ENCODE results near the gene SERPINA1. TPM values are rescaled to one million over a fixed set of nuclear protein-coding genes. Genes with fewer than 3 reads are reported as not detected.

The SERPINA1 gene
- total and polyA plus RNA-seq, 8 donors, result 10.5 to 1,332 (median 80.3) TPM

- Histone ChIP-seq H3K27me3 (peaks cover 0 to 8% (median 0%) of the 10 kb centered on the region in 3 donors), H3K27ac (no peak overlapping the region), H3K4me1 (no peaks in the 10 kb centered on the region), H3K4me3 (no peak overlapping the region), H3K9me3 (no peaks in the 10 kb centered on the region), H3K36me3 (no peaks in the 10 kb centered on the region)
- intact Hi-C loops (cut with DNase I; ENCODE audit: low total_unique reads), result no loop called here
- DNase-seq, result no peak
- WGBS, 5 donors, result 61 to 81% (median 71%) methylated on average over 3 to 5 of the region's 5 CpGs
- no peak for TF ChIP-seq CTCF (IDR thresholded peaks at IDR 0.05)
- no peak for TF ChIP-seq POLR2A (IDR thresholded peaks at IDR 0.05)
- no peak for TF ChIP-seq POLR2AphosphoS5 (IDR thresholded peaks at IDR 0.05)
- no peak for TF ChIP-seq EP300 (IDR thresholded peaks at IDR 0.05)
Measured at GRCh38 chr14:94364964-94365363, 23.4 kb downstream of the SERPINA1 start.

DNA sequence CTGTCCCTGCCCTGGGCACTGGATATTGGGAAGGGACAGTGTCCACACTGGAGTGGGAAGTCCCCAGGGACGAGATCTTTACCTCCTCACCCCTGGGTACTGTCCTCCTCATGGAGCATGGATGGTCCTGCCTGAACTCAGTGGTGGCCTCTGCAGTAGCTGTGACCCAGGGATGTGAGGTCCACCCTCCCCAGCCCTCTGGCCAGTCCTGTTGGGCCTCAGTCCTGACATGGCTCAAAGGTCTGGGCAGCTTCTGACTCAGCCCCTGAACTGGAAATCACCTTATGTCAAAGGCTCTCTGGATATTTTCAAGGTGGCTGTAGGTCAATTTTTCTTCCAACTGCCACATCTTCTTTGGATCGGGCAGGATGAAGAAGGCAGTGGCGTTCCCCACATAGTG lies 24.4 kb downstream of the SERPINA1 start:
- DNase-seq, result no peak
- H3K4me1 ChIP-seq, result no peaks in the 10 kb centered on the region
- TF ChIP-seq EP300 (IDR thresholded peaks at IDR 0.05) (no peak), POLR2A (IDR thresholded peaks at IDR 0.05) (no peak), POLR2AphosphoS5 (IDR thresholded peaks at IDR 0.05) (no peak), CTCF (IDR thresholded peaks at IDR 0.05) (no peak)
- H3K36me3 ChIP-seq, result no peaks in the 10 kb centered on the region
- H3K27ac ChIP-seq, result no peak overlapping the region
- H3K9me3 ChIP-seq, result no peaks in the 10 kb centered on the region
- intact Hi-C loops (cut with DNase I; ENCODE audit: low total_unique reads), result no loop called here
- no peak overlapping the region for H3K4me3 ChIP-seq
- WGBS, 5 donors, result 78 to 93% (median 90%) methylated on average over 3 of the region's 3 CpGs
- H3K27me3 ChIP-seq, result peaks cover 0 to 8% (median 0%) of the 10 kb centered on the region in 3 donors

- no peak for DNase-seq
- H3K27ac ChIP-seq, result no peak overlapping the region
- TF ChIP-seq CTCF (IDR thresholded peaks at IDR 0.05) (no peak), POLR2A (IDR thresholded peaks at IDR 0.05) (no peak), POLR2AphosphoS5 (IDR thresholded peaks at IDR 0.05) (no peak), EP300 (IDR thresholded peaks at IDR 0.05) (no peak)
- H3K4me1 ChIP-seq, result no peaks in the 10 kb centered on the region
- H3K27me3 ChIP-seq, result peaks cover 0 to 8% (median 0%) of the 10 kb centered on the region in 3 donors
- intact Hi-C loops (cut with DNase I; ENCODE audit: low total_unique reads), result no loop called here
- WGBS, 5 donors, result 65 to 73% (median 67%) methylated on average over 8 to 12 of the region's 12 CpGs
- no peak overlapping the region for H3K4me3 ChIP-seq
- no peaks in the 10 kb centered on the region for H3K36me3 ChIP-seq
- H3K9me3 ChIP-seq, result no peaks in the 10 kb centered on the region
Measured at GRCh38 chr14:94363151-94363624, 25.2 kb downstream of the SERPINA1 start.

DNA sequence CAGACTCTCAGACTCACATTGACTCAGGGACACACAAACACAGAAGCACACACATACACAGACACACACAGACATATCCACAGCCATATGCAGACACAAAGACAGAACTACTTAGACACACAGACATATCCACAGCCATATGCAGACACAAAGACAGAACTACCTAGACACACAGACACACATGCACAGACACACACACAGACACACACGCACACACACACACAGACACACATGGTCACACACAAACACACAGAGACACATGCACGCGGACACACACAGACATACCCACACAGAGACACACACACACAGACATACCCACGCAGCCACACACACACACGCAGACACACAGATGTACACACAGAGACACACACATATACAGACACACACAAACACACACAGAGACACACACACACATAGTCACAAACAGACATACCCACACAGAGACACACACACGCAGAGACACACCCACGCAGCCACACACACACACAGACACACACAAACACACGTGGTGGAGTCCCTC lies 25.7 kb downstream of the SERPINA1 start:
- H3K4me3 ChIP-seq, result no peak overlapping the region
- 66 to 79% (median 71%) methylated on average over 7 to 8 of the region's 8 CpGs for WGBS, 5 donors
- no peaks in the 10 kb centered on the region for H3K36me3 ChIP-seq
- H3K27ac ChIP-seq, result no peak overlapping the region
- TF ChIP-seq POLR2A (IDR thresholded peaks at IDR 0.05) (no peak), POLR2AphosphoS5 (IDR thresholded peaks at IDR 0.05) (no peak), CTCF (IDR thresholded peaks at IDR 0.05) (no peak), EP300 (IDR thresholded peaks at IDR 0.05) (no peak)
- no peaks in the 10 kb centered on the region for H3K4me1 ChIP-seq
- peaks cover 0 to 8% (median 0%) of the 10 kb centered on the region in 3 donors for H3K27me3 ChIP-seq
- H3K9me3 ChIP-seq, result no peaks in the 10 kb centered on the region
- DNase-seq, result no peak
- intact Hi-C loops (cut with DNase I; ENCODE audit: low total_unique reads), result no loop called here
